Measurements from ENCODE around the gene RPUSD1. TPM values are rescaled to one million over a fixed set of nuclear protein-coding genes. Genes with fewer than 3 reads are reported as not detected.

The RPUSD1 gene
- total RNA-seq, 1 donor from 2014 or later: 23.0 TPM

GRCh38 chr16:785563-786535 is 2.3 kb downstream of the RPUSD1 start:
- Mint-ChIP-seq H3K36me3 (no peaks in the 10 kb centered on the region), H3K27ac (peak overlapping the region; percentile 43), H3K27me3 (ENCODE audit: low read depth) (no peaks in the 10 kb centered on the region), H3K9me3 (no peaks in the 10 kb centered on the region), H3K4me3 (peak overlapping the region; percentile 56), H3K4me1 (peaks cover 2% of the 10 kb centered on the region)
- peak; percentile 72 to 85 for DNase-seq (ENCODE audit: low spot score in 2 of 2, unreplicated experiment in 2 of 2)
- TF ChIP-seq, protein P1, sequence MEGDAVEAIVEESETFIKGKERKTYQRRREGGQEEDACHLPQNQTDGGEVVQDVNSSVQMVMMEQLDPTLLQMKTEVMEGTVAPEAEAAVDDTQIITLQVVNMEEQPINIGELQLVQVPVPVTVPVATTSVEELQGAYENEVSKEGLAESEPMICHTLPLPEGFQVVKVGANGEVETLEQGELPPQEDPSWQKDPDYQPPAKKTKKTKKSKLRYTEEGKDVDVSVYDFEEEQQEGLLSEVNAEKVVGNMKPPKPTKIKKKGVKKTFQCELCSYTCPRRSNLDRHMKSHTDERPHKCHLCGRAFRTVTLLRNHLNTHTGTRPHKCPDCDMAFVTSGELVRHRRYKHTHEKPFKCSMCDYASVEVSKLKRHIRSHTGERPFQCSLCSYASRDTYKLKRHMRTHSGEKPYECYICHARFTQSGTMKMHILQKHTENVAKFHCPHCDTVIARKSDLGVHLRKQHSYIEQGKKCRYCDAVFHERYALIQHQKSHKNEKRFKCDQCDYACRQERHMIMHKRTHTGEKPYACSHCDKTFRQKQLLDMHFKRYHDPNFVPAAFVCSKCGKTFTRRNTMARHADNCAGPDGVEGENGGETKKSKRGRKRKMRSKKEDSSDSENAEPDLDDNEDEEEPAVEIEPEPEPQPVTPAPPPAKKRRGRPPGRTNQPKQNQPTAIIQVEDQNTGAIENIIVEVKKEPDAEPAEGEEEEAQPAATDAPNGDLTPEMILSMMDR (IDR thresholded peaks at IDR 0.05; ENCODE audit: unreplicated experiment): peak; percentile 87

- peaks cover 6% of the 10 kb centered on the region for H3K27me3 Mint-ChIP-seq (ENCODE audit: low read depth)
- no peak overlapping the region for H3K27ac Mint-ChIP-seq
- H3K4me3 Mint-ChIP-seq: no peak overlapping the region
- H3K4me1 Mint-ChIP-seq: peaks cover 2% of the 10 kb centered on the region
- H3K9me3 Mint-ChIP-seq: no peaks in the 10 kb centered on the region
- TF ChIP-seq, protein P1 (IDR thresholded peaks at IDR 0.05; ENCODE audit: unreplicated experiment): no peak
- H3K36me3 Mint-ChIP-seq: no peaks in the 10 kb centered on the region
- DNase-seq (ENCODE audit: low spot score in 2 of 2, unreplicated experiment in 2 of 2): no peak
These were observed 3.8 kb downstream of the RPUSD1 start for GRCh38 chr16:784431-784830.

DNA sequence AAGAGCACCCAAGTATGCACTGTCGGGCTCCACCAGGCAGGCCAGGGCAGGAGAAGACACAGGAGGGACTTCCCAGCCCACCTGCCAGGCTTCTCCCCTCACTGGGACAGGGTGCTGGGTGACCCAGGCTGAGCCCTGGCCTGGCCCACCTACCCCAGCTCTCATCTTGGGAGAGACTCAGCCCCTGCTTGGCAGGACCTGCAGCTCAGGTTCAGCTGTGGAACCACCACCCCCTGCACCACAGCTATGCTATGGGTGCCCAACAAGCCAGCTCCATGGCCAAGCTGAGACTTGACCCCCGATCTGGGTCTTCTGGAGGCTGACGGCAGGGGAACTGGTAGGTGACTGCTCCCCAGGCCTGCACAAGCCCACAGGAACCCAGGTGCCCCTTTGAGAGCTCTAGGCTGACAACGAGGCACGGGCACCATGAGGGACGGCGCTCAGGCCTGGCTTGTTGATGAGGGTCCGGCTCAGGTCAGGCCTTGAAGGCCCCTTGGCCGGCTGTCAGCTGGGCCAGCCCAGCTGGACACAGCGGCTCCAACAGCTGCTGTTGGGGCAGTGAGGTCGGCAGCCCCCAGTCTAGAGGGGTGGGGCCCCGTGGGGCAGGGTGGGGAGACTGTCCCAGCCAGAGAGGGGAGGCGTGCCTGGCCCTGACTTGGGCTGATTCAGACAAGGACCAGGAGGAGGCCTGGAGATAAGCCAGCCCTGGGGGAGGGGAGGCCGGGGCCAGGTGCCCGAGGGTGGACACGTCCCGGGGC is 4.6 kb downstream of the RPUSD1 start:
- H3K9me3 Mint-ChIP-seq: no peaks in the 10 kb centered on the region
- no peaks in the 10 kb centered on the region for H3K36me3 Mint-ChIP-seq
- H3K27ac Mint-ChIP-seq: no peak overlapping the region
- H3K4me1 Mint-ChIP-seq: peaks cover 2% of the 10 kb centered on the region
- peaks cover 6% of the 10 kb centered on the region for H3K27me3 Mint-ChIP-seq (ENCODE audit: low read depth)
- TF ChIP-seq, protein P1 (IDR thresholded peaks at IDR 0.05; ENCODE audit: unreplicated experiment): no peak
- DNase-seq (ENCODE audit: low spot score in 2 of 2, unreplicated experiment in 2 of 2): no peak
- no peak overlapping the region for H3K4me3 Mint-ChIP-seq

DNA sequence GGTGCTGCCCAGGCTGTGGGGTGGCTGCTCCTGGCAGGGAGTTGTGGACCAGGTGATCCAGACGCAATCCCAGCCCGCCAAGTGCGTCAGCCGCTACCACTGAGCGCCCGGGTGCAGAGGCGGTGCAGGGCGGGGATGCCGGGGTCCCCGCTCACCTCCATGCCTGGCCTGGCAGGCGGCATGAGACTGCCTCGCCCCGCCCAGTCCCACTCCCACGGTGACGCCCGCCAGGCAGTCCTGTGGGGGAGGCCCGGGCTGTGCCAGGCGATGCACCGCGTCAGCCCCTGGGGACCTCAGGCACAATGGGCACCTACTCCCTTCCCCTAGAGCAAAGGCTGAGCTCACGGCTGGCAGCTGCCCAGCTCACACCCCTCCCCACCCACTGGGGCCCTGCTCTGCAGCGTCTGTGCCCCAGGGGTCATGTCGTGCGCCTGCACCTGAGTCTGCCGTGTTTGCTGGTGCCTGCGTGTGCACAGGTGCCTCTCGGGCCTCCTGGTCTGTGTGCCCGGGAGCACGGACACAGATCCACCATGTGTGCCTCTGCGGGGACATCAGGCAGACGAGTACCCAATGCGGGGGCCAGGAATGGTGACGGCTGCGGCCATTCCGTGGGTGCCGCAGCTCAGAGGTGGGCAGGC is 5.3 kb downstream of the RPUSD1 start:
- peaks cover 3% of the 10 kb centered on the region for H3K4me1 Mint-ChIP-seq
- H3K36me3 Mint-ChIP-seq: no peaks in the 10 kb centered on the region
- DNase-seq (ENCODE audit: low spot score in 2 of 2, unreplicated experiment in 2 of 2): no peak
- H3K4me3 Mint-ChIP-seq: no peak overlapping the region
- H3K27ac Mint-ChIP-seq: no peak overlapping the region
- TF ChIP-seq, protein P1 (IDR thresholded peaks at IDR 0.05; ENCODE audit: unreplicated experiment): no peak
- no peaks in the 10 kb centered on the region for H3K9me3 Mint-ChIP-seq
- peaks cover 8% of the 10 kb centered on the region for H3K27me3 Mint-ChIP-seq (ENCODE audit: low read depth)

DNA sequence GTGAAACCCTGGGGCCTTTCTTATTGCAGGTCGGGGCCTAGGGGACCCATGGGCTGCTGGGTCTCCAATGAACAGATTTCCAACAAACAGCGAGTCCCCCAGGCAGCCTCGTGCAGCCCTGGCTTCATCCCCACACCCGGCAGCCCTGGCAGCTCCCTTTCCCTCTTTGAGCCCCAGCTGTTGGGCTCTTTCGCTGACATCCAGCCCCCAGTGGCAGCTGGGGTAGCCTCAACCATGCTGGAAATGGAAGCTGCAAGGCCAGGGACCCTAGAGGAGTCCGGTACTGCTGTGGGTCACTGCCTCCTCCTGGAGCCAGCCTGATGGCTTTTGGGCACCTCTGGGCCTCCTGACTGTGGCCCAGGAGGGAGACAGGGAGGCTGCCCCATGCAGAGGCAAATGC is 5.9 kb downstream of the RPUSD1 start:
- Mint-ChIP-seq H3K27me3 (ENCODE audit: low read depth) (peaks cover 12% of the 10 kb centered on the region), H3K4me3 (no peak overlapping the region), H3K27ac (no peak overlapping the region), H3K36me3 (no peaks in the 10 kb centered on the region), H3K9me3 (no peaks in the 10 kb centered on the region), H3K4me1 (peaks cover 4% of the 10 kb centered on the region)
- TF ChIP-seq, protein P1 (IDR thresholded peaks at IDR 0.05; ENCODE audit: unreplicated experiment): no peak
- DNase-seq (ENCODE audit: low spot score in 2 of 2, unreplicated experiment in 2 of 2): no peak

All from mesothelial cell of epicardium (in vitro differentiated cells).